Suprapubic skin (tissue), 4 donors: ENCODE data around the gene TRIO.

Experiments
- CTCF ChIP-seq, 2 donors: fragments of 200-600 bp in 1 of 2; fragments of 450-650 bp in 1 of 2; sonication (generic) in 1 of 2; IDR thresholded peaks; one replicate each; pipeline ENCODE4 v1.5.1; 2016 to 2019; ENCODE audit warnings: antibody characterized with exemption in 2 of 2, mild to moderate bottlenecking in 1 of 2, moderate library complexity in 1 of 2
- EP300 ChIP-seq: sonication (generic); formaldehyde crosslinking; IDR thresholded peaks from one replicate; pipeline ENCODE4 v1.6.1; 2017; ENCODE audit warnings: antibody characterized with exemption
- POLR2A ChIP-seq, 2 donors: fragments of 450-650 bp; IDR thresholded peaks; one replicate each; pipeline ENCODE4 v1.6.1; 2017; ENCODE audit warnings: antibody characterized with exemption in 2 of 2, mild to moderate bottlenecking in 2 of 2, moderate library complexity in 2 of 2
- POLR2AphosphoS5 ChIP-seq, 3 donors: sonication (generic); formaldehyde crosslinking; IDR thresholded peaks; one replicate each; pipeline ENCODE4 v1.6.1; 2017; ENCODE audit warnings: antibody characterized with exemption in 3 of 3

GRCh38 chr5:14263699-14264098 lies 120.6 kb downstream of the TRIO start:
- no peak for TF ChIP-seq POLR2AphosphoS5 (IDR thresholded peaks at IDR 0.05)
- no peak for TF ChIP-seq CTCF (IDR thresholded peaks at IDR 0.05)
- TF ChIP-seq EP300 = no peak
- no peak for TF ChIP-seq POLR2A (IDR thresholded peaks at IDR 0.05)
